ENCODE results near the gene KRT77.

- no peak for TF ChIP-seq CTCF (IDR thresholded peaks at IDR 0.05; ENCODE audit: poor library complexity, severe bottlenecking)
- no peak for TF ChIP-seq POLR2AphosphoS5 (IDR thresholded peaks at IDR 0.05)
- no peak for TF ChIP-seq EP300 (conservative IDR thresholded peaks at IDR 0.05; ENCODE audit: poor library complexity, severe bottlenecking)
- TF ChIP-seq REST (IDR thresholded peaks at IDR 0.05; ENCODE audit: borderline replicate concordance), result no peak
- no peak for TF ChIP-seq MXI1 (conservative IDR thresholded peaks at IDR 0.05; ENCODE audit: poor library complexity, severe bottlenecking)
- TF ChIP-seq TAF1 (IDR thresholded peaks at IDR 0.05; ENCODE audit: low read depth), result no peak
Observed at GRCh38 chr12:52641468-52641867, 61.9 kb downstream of the KRT77 start.

Data from neural cell (in vitro differentiated cells).